CD14-positive monocyte (primary cell): ENCODE data around the gene NAXD. TPM values are rescaled to one million over a fixed set of nuclear protein-coding genes. Genes with fewer than 3 reads are reported as not detected.

Experiments
- DNase-seq, 3 donors: peaks; one replicate each; pipeline ENCODE4 v3.0.0-alpha.2; 2011 to 2022
- H2AFZ ChIP-seq: 2 replicates; pipeline ENCODE4 v1.6.0; 2012; ENCODE audit warnings: mild to moderate bottlenecking, low read depth, low read length, inconsistent platforms; ENCODE audit not compliant: insufficient read depth, poor library complexity, severe bottlenecking
- H3K27ac ChIP-seq, 2 donors: 1 replicate in 1 of 2; 2 replicates in 1 of 2; pipeline ENCODE4 v1.5.1; 2012 to 2013; ENCODE audit warnings: low read length in 2 of 2, control low read depth in 1 of 2, inconsistent platforms in 1 of 2, low read depth in 1 of 2, mild to moderate bottlenecking in 1 of 2
- H3K27me3 ChIP-seq, 2 donors: one replicate each; pipeline versions ENCODE4 v1.6.0 to v1.6.1; 2011 to 2013; ENCODE audit warnings: low read length in 2 of 2; ENCODE audit not compliant: control insufficient read depth in 2 of 2, insufficient read depth in 2 of 2
- H3K36me3 ChIP-seq, 2 donors: replicated peaks in 1 of 2; 1 replicate in 1 of 2; 2 replicates in 1 of 2; pipeline versions ENCODE4 v1.5.1 to v1.6.1; 2012 to 2013; ENCODE audit warnings: low read length in 2 of 2, control low read depth in 1 of 2, inconsistent platforms in 1 of 2, mild to moderate bottlenecking in 1 of 2; ENCODE audit not compliant: insufficient read depth in 2 of 2, control insufficient read depth in 1 of 2
- H3K4me1 ChIP-seq, 2 donors: 1 replicate in 1 of 2; 2 replicates in 1 of 2; pipeline versions ENCODE4 v1.5.1 to v1.6.1; 2012 to 2013; ENCODE audit warnings: low read length in 2 of 2, control low read depth in 1 of 2, inconsistent platforms in 1 of 2, mild to moderate bottlenecking in 1 of 2, moderate library complexity in 1 of 2; ENCODE audit not compliant: insufficient read depth in 2 of 2, control insufficient read depth in 1 of 2
- H3K4me2 ChIP-seq: replicated peaks from 2 replicates; pipeline ENCODE3; 2012; ENCODE audit warnings: low read length, moderate library complexity, mild to moderate bottlenecking; ENCODE audit not compliant: poor library complexity, severe bottlenecking; ENCODE audit errors: extremely low read depth
- H3K4me3 ChIP-seq, 3 experiments: fragments of 200-600 bp in 1 of 3; sonication (generic) in 1 of 3; replicated peaks in 1 of 3; 1 replicate in 2 of 3; 2 replicates in 1 of 3; pipeline ENCODE4 v1.5.1; 2011 to 2013; ENCODE audit warnings: low read length in 3 of 3, mild to moderate bottlenecking in 3 of 3, control low read depth in 2 of 3, low read depth in 2 of 3, inconsistent platforms in 1 of 3, moderate library complexity in 1 of 3
- H3K79me2 ChIP-seq: 2 replicates; pipeline ENCODE4 v1.6.0; 2012; ENCODE audit warnings: mild to moderate bottlenecking, control low read depth, inconsistent platforms, low read length, moderate library complexity; ENCODE audit not compliant: insufficient read depth
- H3K9ac ChIP-seq: 2 replicates; pipeline ENCODE4 v1.6.0; 2017; ENCODE audit warnings: low read length, mild to moderate bottlenecking; ENCODE audit not compliant: insufficient read depth, poor library complexity, severe bottlenecking
- H3K9me3 ChIP-seq, 2 donors: replicated peaks in 1 of 2; 1 replicate in 1 of 2; 2 replicates in 1 of 2; pipeline versions ENCODE4 v1.5.1 to v1.6.1; 2012 to 2013; ENCODE audit warnings: low read length in 2 of 2, control low read depth in 1 of 2; ENCODE audit not compliant: control insufficient read depth in 1 of 2, insufficient read depth in 1 of 2
- H4K20me1 ChIP-seq: 2 replicates; pipeline ENCODE4 v1.6.0; 2012; ENCODE audit warnings: mild to moderate bottlenecking, low read length, control low read depth, moderate library complexity; ENCODE audit not compliant: insufficient read depth
- H3K27ac Mint-ChIP-seq, 7 donors: one replicate each; pipeline ENCODE4 v1.8.0; 2020; ENCODE audit warnings: mild to moderate bottlenecking in 7 of 7, mixed read lengths in 7 of 7, moderate library complexity in 6 of 7, inconsistent platforms in 2 of 7
- H3K27me3 Mint-ChIP-seq, 3 donors: one replicate each; pipeline ENCODE4 v1.8.0; 2021 to 2022; ENCODE audit warnings: low read depth in 3 of 3, mild to moderate bottlenecking in 3 of 3, mixed read lengths in 3 of 3, moderate library complexity in 3 of 3, inconsistent platforms in 1 of 3
- H3K36me3 Mint-ChIP-seq, 2 donors: one replicate each; pipeline ENCODE4 v1.8.0; 2020; ENCODE audit warnings: mixed read lengths in 2 of 2, inconsistent platforms in 1 of 2, mild to moderate bottlenecking in 1 of 2
- H3K4me1 Mint-ChIP-seq: one replicate; pipeline ENCODE4 v1.8.0; 2020; ENCODE audit warnings: mild to moderate bottlenecking, mixed read lengths
- H3K4me3 Mint-ChIP-seq, 2 donors: one replicate each; pipeline ENCODE4 v1.8.0; 2020; ENCODE audit warnings: mild to moderate bottlenecking in 2 of 2, mixed read lengths in 2 of 2, moderate library complexity in 1 of 2
- H3K9me3 Mint-ChIP-seq, 7 donors: one replicate each; pipeline ENCODE4 v1.8.0; 2020 to 2022; ENCODE audit warnings: mixed read lengths in 7 of 7, mild to moderate bottlenecking in 6 of 7, moderate library complexity in 6 of 7, inconsistent platforms in 2 of 7
- CTCF ChIP-seq: fragments of 200-600 bp; IDR thresholded peaks from one replicate; pipeline ENCODE4 v1.8.0; 2022; ENCODE audit warnings: antibody characterized with exemption, mild to moderate bottlenecking
- WGBS: methylation state at CpG from one replicate; pipeline ENCODE4 v1.1.5; 2013; ENCODE audit warnings: missing lambda C conversion rate; ENCODE audit not compliant: insufficient coverage; 5-methylcytosine and 5-hydroxymethylcytosine counted together
- intact Hi-C, 2 donors: fragments of 100-400 bp; cut with micrococcal nuclease; formaldehyde crosslinking; loops; one replicate each; pipeline versions ENCODE4 v1.15.0 to v1.15.1; 2023
- polyA plus RNA-seq, 3 donors: library from polyadenylated mRNA; depleted of rRNA in 1 of 3; unstranded in 2 of 3; stranded (reverse) in 1 of 3; fragments of 300-500 nt in 2 of 3; fragments of >200 nt in 1 of 3; fragmentation: Illumina TruSeq in 2 of 3; gene quantifications; 1 replicate in 2 of 3; 2 replicates in 1 of 3; pipeline ENCODE4 v1.2.3, GENCODE V29; 2012 to 2021

The NAXD gene
- polyA plus RNA-seq, 3 donors, result 7.4 to 22.8 (median 8.5) TPM

GRCh38 chr13:110644892-110645521, 29.7 kb downstream of the NAXD start:
- intact Hi-C loops, result loop anchor here (2.0 to 5.0 kb wide), 2 partner anchors 172 to 174 kb away; no protein-coding TSS in a partner anchor
- Mint-ChIP-seq H3K36me3 (peaks cover 76 to 95% of the 10 kb centered on the region in 2 donors), H3K4me1 (peaks cover 16% of the 10 kb centered on the region), H3K27me3 (no peaks in the 10 kb centered on the region), H3K9me3 (no peaks in the 10 kb centered on the region), H3K4me3 (peak overlapping the region in 1 of 2 donors; percentile 30), H3K27ac (peak overlapping the region in 2 of 7 donors; percentile 42 to 53)
- peak; percentile 74 to 76 (median 75) for DNase-seq
- Histone ChIP-seq H2AFZ (peak overlapping the region; percentile 41), H3K4me1 (peaks cover 8 to 16% of the 10 kb centered on the region in 2 donors), H3K79me2 (peaks cover 20% of the 10 kb centered on the region), H3K9ac (no peak overlapping the region), H3K9me3 (no peaks in the 10 kb centered on the region), H3K27ac (peak overlapping the region in 1 of 2 donors; percentile 59), H3K36me3 (peaks cover 88 to 99% of the 10 kb centered on the region in 2 donors), H3K4me3 (peak overlapping the region in 1 of 3 experiments; percentile 55), H3K27me3 (no peaks in the 10 kb centered on the region), H3K4me2 (peak overlapping the region; percentile 65), H4K20me1 (peaks cover 89% of the 10 kb centered on the region)
- TF ChIP-seq CTCF, result peak; percentile 76
- 40% methylated on average over 25 of the region's 28 CpGs for WGBS

GRCh38 chr13:110645750-110646149, 30.4 kb downstream of the NAXD start:
- H3K4me1 ChIP-seq, result peaks cover 8 to 16% of the 10 kb centered on the region in 2 donors
- H3K27ac Mint-ChIP-seq, result peak overlapping the region in 6 of 7 donors; percentile 51 to 78 (median 58)
- peaks cover 88% of the 10 kb centered on the region for H4K20me1 ChIP-seq
- no peak for DNase-seq
- peaks cover 23% of the 10 kb centered on the region for H3K79me2 ChIP-seq
- H3K36me3 ChIP-seq, result peaks cover 90 to 99% of the 10 kb centered on the region in 2 donors
- peak overlapping the region in 1 of 2 donors; percentile 59 for H3K27ac ChIP-seq
- no peak overlapping the region for H2AFZ ChIP-seq
- H3K9me3 Mint-ChIP-seq, result no peaks in the 10 kb centered on the region
- H3K4me3 Mint-ChIP-seq, result no peak overlapping the region
- H3K9ac ChIP-seq, result no peak overlapping the region
- intact Hi-C loops, result loop anchor here (2.0 to 5.0 kb wide), 2 partner anchors 172 to 173 kb away; no protein-coding TSS in a partner anchor
- peaks cover 76 to 95% of the 10 kb centered on the region in 2 donors for H3K36me3 Mint-ChIP-seq
- no peak for TF ChIP-seq CTCF
- H3K9me3 ChIP-seq, result no peaks in the 10 kb centered on the region
- H3K27me3 ChIP-seq, result no peaks in the 10 kb centered on the region
- H3K4me1 Mint-ChIP-seq, result peaks cover 16% of the 10 kb centered on the region
- no peaks in the 10 kb centered on the region for H3K27me3 Mint-ChIP-seq
- no peak overlapping the region for H3K4me3 ChIP-seq
- no peak overlapping the region for H3K4me2 ChIP-seq
- WGBS, result 96% methylated on average over 11 of the region's 15 CpGs
